GM18870 (cell line): Measurements from ENCODE around the gene PGA4.
"Not testable (repeated sequence)": the region's sequence is repeated elsewhere in the genome, so short reads cannot be mapped to it uniquely, and the experiment has no call there.

Experiments
- ATAC-seq: cut with Tn5 transposase; IDR thresholded peaks from one replicate; pipeline ENCODE4 v1.9.1; 2021; ENCODE audit warnings: moderate library complexity; ENCODE audit not compliant: unreplicated experiment

PGA4 gene

DNA sequence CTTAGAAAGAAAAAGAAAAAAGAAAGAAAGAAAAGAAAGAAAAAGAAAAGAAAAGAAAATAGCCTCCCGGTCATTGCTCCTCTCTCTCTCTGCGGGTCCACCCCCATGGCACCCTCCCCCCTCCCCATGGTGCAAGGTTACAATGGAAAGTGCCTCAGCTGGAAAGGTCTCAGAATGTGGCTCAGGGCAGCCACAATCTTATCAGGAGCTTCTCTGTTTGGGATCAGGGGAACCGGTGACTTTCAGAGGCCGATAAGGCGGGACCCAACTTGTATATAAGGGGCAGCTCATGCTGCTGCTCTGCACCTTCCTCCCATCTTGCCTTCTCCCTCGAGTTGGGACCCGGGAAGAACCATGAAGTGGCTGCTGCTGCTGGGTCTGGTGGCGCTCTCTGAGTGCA, at the start of gene PGA4:
TSS of gene PGA4 (plus strand) at position 301 of the 400 bp plus-strand sequence. CDS start at position 355, 54 bp downstream.
- not testable (repeated sequence) for ATAC-seq

DNA sequence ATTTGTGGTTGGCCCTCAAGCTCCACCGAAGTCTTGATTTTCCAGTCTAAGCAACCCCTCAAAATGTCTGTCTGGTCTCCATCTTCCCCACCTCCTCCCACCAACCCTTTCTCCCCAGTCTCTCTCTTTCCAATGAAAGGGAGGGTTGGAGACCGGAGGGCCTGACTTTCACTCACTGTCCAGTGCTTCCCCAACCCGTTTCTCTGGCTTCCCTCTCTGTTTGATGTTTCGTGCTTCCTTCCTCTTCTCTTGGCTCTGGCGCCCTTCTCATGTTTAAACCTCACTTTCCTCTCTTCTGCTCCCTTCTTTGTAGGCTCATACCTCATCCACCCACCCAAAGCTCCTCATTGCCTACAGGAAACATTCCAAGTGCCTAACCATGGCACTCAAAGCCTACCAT, 49.8 kb upstream of the PGA4 start:
- no peak for ATAC-seq

DNA sequence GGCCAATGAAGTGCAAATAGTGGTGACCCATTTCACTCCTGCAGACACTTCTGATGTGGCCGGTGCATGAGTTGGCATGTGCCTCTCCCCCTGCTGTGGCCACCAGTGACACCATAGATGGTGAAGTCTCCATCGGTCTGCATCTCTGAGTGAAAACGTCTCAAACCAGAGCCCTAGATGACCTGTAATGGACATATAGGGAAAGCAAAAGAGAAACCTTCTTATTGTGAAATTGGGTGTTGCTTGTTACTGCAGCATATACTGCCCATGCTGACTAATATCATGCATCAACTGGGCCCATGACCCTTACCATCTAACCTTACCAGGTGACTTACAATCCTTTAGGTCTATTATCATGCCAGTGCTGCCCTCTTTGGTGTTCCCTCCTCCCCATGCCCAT, 49.3 kb upstream of the PGA4 start:
- ATAC-seq, result no peak

DNA sequence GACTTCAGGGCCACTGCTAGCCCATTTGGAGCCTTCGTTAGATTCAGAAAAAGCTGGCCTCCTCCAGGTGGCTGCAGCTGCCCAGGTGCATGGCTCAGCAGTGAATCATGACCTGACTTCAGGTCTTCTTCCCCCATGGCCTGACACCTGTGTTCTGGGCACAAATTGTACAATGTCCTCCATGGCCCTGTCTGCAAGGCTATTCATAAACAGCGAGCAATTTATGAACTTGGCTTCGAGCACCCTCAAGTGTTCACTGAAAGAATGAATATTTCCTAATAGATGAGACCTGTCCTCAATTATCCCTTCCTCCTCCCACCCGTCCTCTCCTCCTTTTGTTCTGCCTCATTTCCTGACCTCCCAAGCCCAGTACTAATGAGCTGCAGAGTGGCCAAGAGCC, 48.7 kb upstream of the PGA4 start:
- ATAC-seq, result no peak

DNA sequence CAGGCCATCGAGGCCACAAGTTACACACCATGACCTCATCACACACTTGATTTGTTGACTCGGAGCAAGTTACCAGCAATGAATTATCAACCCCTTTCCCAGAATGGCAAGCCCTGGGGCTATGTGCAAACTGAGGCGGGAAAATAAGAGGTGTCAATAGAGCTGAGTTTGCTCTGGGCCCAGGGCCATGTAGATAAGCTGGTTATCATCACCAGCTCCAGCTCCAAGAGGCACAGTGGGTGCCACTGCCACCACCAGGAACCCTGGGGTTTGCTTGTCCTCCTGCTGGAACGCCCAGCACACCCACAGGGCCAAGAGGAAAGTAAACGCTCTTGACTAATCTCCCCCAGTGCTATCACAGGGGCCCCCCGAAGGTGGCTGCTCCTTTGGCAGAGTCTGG, 47.9 kb upstream of the PGA4 start:
- ATAC-seq, result no peak

DNA sequence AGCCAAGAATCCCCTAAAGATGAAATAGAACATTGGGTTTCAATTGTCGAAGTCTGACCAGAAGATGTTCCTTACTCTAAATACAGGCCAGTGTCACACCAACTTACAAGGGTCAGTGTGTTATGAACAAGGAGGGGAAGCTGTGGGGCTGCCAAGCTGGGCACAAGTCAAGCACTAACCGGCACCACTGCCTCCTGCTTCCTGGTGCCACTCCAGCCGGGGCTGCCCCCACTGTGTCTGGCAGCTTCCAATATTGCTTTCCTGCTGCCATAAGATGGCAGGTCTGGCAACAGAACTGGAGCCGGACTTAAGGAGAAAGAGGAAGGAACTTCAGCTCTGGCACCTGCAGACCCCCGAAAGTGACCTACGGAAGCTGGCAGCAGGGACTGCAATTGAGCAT, 47.2 kb upstream of the PGA4 start:
- no peak for ATAC-seq

DNA sequence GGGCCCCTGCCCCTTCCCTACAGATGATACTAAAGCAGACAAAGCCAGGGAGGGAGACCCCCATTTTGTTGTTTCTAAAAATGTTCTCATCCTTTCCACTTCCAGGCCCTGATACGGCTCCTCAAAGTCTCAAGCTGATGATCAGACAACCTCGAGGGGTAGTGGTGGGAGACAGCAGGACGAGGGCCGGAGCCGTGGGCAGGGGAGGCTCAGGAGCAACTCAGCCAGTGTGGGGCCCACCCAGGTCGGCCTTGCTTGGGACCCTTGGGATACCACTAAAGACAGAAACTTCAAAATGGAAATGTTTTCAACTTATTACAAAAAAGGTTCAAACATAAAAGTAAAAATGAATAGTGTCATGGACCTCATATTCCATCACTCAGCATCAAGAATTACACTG, 45.7 kb upstream of the PGA4 start:
- no peak for ATAC-seq

DNA sequence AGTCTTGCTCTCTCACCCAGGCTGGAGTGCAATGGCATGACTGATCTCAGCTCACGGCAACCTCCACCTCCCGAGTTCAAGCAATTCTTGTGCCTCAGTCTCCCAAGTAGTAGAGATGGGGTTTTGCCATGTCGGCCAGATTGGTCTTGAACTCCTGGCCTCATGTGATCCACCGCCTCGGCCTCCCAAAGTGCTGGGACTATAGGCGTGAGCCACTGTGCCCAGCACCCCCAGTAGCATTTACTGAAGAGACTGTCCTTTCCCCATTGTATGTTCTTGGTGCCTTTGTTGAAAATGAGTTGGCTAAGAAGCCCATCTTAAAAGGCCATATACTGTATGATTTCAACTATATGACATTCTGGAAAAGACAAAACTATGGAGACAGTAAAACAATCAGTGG, 41.9 kb upstream of the PGA4 start:
- ATAC-seq, result not testable (repeated sequence)

DNA sequence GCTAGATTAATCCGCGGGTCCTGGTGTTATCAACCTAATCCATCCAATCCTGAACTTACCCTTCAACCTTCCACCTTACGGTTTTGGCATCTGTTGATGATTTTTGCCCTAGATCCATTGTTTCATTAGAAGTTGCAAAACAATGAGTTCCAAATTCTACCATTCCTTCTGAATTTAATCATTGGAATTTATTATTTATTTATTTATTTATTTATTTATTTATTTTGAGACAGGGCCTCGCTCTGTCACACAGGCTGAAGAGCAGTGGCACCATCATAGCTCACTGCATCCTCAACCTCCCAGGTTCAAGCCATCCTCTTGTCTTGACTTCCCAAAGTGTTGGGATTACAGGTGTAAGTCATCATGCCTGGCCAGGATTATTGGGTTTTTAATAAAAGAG, 40.7 kb upstream of the PGA4 start:
- ATAC-seq, result no peak

DNA sequence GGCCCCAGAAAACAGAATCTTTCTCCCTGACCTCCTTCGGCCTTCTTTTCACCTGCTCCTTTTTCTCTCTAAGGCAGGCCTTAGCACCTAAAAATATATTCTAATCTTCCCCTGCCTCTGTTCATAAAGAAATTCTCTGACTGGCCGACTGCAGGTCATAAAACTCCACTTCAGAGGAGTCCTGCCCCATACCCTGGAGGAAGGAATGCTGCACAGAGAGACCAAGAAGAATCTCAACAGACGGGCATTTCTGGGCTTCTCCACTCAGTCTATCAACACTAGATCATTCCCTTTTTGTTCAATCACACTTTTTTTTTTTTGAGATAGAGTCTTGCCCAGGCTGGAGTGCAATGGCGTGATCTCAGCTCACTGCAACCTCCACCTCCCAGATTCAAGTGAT, 38.5 kb upstream of the PGA4 start:
- ATAC-seq, result no peak

DNA sequence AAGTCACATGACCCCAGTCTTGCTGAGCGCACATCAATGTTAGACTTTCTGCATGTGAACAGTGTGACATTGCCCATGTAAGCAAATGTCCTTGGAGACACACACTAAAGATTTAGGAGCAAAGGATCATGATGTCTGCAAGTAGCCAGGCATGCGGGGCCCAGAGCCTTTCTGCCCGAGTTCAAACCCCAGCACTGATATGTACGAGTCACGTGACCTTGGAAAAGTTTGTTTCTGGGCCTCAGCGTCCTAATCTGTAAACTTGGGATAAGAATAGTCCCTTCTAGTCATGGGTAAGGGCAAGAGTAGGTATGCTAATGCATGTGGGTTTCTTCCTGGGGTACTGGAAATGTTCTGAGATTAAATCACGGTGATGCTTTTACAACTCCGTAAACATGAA, 35.6 kb upstream of the PGA4 start:
- ATAC-seq, result no peak

DNA sequence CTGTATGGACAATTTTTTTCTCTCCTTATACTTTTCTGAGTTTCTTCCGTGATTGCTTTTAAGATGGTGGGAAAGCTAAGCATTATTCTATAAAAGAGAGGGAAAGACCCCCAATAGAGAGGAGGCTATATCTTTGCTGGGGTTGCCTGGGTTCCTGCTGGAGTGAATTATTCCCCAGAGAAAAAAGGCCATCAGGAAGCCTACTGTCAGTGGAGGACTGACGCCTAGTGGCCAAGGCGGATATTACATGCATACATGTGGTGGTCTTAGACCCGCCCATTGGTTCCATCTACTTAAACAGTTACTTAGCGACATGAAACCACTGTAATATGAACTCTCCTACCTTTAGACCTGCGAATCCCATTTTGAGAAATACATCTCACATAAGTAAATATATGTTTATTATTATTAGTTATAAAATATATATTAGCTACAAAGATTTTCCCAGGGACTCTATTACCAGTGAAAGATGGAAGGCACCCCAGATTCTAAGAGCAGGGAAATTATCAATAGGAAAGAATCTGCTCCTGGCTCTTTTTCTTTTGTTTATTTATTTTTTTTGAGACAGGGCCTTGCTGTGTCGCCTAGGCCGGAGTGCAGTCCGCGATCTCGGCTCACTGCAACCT, 34.5 kb upstream of the PGA4 start:
- ATAC-seq, result no peak

DNA sequence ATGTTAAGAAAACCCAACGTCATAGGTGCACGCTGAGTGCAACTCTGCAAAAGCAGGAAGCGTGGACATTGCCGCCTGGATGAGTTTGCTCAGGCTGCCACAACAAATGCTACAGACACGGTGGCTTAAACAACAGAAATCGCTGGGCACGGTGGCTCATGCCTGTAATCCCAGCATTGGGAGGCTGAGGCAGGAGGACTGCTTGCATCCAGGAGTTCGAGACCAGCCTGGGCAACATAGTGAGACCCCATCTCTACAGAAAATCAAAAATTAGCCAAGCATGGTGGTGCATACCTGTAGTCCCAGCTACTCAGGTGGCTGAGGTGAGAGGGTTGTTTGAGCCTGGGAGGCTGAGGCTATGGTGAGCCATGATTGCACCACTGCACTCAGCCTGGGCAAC, 32.2 kb upstream of the PGA4 start:
- ATAC-seq, result no peak

DNA sequence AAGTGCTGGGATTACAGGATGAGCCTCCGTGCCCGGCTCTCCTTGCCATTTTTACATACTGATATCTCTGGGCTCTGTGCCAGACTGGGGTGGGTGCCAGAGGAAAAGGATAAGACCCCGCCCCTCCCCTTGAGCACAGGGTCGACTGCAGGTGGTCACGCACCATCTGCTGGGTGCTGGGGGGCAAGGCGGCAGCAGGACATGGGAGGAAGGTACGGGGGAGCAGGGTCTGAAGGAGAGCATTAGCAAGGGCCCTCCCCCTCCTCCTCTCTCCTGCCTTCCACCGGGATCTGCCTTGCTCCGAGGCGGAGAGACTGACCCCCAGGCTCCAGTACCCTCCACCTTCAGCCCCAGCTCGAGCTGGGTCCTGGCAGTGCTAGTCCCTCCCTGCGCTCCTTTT, 28.6 kb upstream of the PGA4 start:
- no peak for ATAC-seq

DNA sequence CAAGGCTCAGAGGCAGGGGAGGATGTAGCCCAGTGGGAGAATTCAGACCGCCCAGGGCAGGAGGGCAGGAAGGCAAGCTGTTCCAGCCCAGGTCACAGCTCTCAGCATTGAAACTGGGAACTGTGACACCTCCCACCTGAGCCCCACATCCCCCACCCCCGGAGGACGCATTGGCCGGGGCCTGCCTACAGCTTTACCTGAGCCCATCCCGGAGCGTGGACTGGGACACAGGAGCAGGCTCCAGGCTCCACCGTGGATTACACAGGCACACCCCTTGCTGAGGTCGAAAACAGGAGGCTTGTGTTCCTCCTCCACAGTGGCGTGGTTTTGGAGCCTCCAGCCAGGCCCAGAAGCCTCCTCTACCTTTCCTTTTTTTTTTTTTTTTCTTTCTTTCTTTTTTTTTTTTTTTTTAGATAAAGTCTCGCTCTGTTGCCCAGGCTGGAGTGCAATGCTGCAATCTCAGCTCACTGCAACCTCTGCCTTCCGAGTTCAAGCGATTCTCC, 27.9 kb upstream of the PGA4 start:
- no peak for ATAC-seq

DNA sequence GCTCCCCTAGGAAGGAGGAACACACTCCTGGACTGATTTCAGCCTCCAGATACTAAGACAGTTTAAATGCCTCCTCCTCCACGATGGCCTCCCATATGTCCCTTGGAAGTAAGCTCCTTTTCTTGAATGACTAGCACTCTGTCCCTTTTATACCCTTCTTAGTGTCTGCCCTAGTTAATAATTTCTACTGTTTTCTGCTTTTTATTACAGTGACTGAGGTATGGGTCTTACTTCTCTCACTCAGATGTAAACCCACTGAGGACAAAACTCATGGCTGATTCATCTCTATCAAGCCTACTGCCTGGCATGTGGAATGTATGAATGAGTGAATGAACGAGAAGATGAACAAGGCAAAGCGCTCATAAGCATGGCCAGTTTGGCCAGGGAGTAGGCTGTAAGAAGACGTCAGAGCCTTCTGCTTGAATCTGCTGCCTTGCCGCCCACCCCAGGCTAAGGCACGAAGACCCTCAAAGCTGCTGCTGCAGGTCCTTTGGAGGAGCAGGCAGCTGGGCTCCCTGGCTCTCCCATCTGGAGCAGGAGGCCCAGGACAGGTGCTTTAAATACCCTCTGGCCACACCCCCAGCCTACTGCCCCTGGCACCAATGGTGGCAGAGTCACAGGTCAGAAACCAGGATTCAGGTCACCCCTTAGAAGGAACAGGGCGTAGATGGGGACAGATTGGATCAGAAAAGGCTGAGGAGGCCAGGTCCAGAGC, 27.0 kb upstream of the PGA4 start:
- no peak for ATAC-seq

DNA sequence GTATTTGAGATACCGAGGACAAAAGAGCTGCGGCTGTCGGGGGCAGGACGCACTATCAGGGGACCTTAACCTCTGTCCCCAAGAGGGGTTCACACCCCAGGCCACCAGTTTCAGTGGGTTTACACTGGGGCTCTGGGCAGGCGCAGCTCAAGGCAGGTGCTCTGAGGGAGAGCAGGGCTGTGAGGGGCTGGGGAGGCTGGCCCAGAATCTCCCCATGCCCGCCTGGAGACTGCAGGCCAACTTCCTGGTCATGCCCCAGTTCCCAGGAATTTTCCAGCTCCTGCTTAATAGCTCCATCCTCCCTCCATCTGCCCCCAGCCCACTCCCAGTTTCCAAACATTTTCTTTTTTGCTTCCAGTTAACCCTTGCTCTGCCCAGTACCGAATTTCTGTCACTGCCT, 26.4 kb upstream of the PGA4 start:
- no peak for ATAC-seq

DNA sequence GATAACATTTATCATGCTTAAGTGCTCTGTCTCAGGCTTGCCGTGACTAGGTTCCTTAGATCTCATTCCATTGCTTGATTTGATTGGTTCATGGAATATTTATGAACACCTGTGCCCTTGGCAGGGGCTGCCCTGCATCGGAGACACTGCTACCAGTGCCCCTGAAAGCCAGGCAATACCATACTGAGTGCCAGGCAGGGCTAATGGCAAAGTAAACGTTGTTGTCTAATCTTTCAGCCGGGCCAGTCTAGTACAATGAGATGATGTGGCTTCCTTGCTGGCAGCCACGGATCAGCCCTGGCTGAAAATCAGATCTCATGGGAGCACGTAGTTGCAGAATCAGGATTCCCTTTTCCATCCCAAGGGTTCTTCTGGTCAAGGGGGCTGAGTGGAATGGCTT, 23.8 kb upstream of the PGA4 start:
- no peak for ATAC-seq

DNA sequence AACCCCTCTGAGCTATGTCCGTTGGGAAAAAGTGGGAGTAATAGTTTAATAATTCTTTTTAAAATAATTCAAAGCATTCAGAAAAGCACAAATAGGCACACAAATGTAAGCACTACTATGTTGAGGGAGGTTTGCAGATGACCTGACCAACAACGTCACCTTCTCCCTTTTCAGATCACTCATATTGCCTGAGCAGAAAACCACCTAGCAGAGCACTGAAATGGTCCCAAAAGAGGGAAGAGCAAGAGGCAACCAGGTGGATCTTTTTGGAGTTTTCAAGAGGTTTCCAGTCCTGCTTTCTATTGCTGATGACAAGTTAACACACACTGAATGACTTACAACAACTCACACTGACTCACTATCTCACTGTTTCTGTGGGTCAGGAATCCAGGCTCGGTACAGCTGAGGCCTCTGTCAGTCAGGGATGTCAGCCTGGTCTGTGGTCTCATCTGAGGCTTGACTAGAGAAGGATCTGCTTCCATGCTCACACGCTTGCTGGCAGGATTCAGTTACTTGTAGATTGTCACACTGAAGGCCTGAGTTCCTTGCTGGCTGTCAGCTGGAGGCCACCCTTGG, 23.1 kb upstream of the PGA4 start:
- ATAC-seq, result no peak

DNA sequence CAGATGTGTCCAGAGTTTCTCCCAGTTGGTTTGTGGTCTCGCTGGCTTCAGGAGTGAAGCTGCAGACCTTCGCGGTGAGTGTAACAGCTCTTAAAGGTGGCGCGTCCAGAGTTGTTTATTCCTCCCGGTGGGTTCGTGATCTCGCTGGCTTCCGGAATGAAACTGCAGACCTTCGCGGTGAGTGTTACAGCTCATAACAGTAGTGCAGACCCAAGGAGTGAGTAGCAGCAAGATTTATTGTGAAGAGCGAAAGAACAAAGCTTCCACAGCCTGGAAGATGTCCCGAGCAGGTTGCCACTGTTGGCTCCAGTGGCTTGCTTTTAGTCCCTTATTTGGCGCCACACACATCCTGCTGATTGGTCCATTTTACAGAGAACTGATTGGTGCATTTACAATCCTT, 20.7 kb upstream of the PGA4 start:
- no peak for ATAC-seq

DNA sequence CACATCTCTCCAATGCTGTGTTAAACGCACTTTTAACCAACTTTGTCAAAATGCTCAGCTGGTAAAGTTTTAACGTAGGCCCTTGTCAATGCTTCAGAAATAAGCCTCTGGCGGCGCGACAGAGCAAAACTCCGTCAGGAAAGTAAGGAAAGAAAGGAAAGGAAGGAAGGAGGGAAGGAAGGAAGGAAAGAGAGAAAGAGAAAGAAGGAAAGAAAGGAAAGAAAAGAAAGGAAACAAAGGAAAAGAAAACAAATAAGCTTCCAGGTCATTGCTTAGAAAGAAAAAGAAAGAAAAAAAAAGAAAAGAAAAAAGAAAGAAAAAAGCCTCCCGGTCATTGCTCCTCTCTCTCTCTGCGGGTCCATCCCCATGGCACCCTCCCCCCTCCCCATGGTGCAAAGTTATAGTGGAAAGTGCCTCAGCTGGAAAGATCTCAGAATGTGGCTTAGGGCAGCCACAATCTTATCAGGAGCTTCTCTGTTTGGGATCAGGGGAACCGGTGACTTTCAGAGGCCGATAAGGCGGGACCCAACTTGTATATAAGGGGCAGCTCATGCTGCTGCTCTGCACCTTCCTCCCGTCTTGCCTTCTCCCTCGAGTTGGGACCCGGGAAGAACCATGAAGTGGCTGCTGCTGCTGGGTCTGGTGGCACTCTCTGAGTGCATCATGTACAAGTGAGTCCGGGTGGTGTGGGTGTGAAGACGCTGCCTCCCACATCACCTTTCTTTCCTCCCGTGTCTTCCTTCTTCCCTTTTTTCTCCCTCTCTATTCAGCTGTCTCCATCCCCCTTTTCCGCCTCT, 19.0 kb upstream of the PGA4 start, which contains the start of gene PGA3:
TSS of gene PGA3 (plus strand) at position 566 of the 797 bp plus-strand sequence. CDS start at position 616, 50 bp downstream.
- not testable (repeated sequence) for ATAC-seq
